HG02973 (cell line): ENCODE results near the gene DKKL1.
"Not testable (repeated sequence)": the region's sequence is repeated elsewhere in the genome, so short reads cannot be mapped to it uniquely, and the experiment has no call there.

ENCODE experiments used
- ATAC-seq: cut with Tn5 transposase; IDR thresholded peaks from one replicate; pipeline ENCODE4 v1.9.1; 2021; ENCODE audit warnings: moderate library complexity; ENCODE audit not compliant: unreplicated experiment

DKKL1 gene

GRCh38 chr19:49363268-49364082 lies at the start of gene DKKL1:
Gene DKKL1 (plus strand): TSS chr19:49363877. CDS start chr19:49363999, 122 bp downstream.
- ATAC-seq = peak; percentile 58

GRCh38 chr19:49315111-49315510 lies 48.6 kb upstream of the DKKL1 start:
- no peak for ATAC-seq

- ATAC-seq = no peak
These were observed 47.4 kb upstream of the DKKL1 start for GRCh38 chr19:49316284-49316683.

- no peak for ATAC-seq
These were observed 45.4 kb upstream of the DKKL1 start for GRCh38 chr19:49318296-49318695.

GRCh38 chr19:49324801-49325576 lies 38.7 kb upstream of the DKKL1 start, which contains the start of gene SLC6A16:
Gene SLC6A16 (minus strand): TSS chr19:49325191. CDS start chr19:49311347, 13,844 bp downstream.
- no peak for ATAC-seq

DNA sequence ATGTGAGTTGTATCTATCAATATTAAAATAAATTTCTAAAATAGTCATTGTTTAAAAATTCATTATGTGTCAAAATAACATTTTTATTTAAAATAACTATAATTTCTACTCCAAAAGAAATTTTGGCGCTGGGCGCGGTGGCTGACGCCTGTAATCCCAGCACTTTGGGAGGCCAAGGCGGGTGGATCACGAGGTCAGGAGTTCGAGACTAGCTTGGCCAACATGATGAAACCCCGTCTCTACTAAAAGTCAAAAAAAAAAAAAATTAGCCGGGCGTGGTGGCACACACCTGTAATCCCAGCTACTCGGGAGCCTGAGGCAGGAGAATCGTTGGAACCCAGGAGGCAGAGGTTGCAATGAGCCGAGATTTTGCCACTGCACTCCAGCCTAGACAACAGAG lies 37.9 kb upstream of the DKKL1 start:
- not testable (repeated sequence) for ATAC-seq

DNA sequence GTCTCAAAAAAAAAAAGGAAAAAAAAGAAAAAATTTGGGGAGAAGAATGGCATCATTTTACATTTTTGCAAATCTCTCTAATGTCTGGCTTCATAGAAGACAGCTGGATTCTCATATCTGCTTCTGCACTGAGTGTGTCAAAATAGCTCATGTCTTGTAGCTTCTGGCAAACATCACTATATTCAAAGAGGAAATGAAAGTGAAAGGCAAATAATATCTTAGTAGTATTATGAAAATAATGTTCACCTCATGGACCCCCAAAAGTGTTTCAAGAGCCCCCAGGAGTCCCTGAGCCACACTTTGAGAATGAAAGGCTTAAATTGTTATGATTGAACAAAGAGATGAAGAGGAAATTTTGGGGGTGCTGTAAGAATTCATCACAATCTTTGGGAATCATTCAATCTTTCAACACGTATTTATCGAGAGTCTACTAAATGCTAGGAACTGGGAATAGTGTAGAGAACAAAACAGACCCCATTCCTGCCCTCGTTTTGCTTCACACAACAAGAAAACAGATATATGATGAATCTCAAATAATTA lies 37.4 kb upstream of the DKKL1 start:
- no peak for ATAC-seq

- no peak for ATAC-seq
These were observed 35.7 kb upstream of the DKKL1 start for GRCh38 chr19:49327878-49328544.

DNA sequence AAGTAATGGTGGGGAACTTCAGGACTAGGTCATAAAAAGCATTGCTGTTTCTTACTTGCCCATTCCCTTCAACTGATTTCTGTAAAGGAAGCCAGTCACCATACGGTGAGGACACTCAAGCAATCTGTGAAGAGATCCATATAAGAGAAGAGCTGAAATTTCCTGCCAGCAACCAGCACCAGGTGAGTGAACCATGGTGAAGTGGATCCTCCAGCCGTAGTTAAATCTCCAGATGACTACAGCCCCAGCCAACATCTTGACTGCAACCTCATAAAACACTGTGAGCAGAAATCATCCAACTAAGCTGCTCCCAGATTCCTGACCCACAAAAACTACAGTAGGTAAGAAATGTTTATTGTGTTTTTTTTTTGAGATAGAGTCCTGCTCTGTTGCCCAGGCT lies 34.9 kb upstream of the DKKL1 start:
- no peak for ATAC-seq

GRCh38 chr19:49331187-49331586 lies 32.5 kb upstream of the DKKL1 start:
- ATAC-seq = not testable (repeated sequence)

DNA sequence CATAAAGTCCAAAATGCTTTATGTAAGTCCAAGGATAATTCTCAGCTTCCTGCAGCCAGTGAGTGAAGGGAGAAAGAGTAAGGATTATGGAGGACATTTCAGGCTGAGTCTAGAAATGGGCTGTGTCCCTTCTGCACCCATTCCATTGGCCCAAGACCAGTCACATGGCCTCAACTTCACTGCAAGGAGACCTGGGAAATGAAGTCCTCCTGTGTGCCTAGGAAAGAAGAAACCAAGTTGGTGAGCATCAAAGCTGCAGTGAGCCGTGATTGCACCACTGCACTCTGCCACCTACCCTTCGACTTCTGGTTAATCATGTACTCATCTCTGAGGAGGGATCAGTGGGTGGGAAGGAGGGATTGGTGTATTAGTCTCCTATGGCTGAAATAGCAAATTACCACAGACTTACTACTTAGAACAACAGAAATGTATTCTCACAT lies 32.0 kb upstream of the DKKL1 start:
- ATAC-seq = peak; percentile 38

- not testable (repeated sequence) for ATAC-seq
These were observed 30.8 kb upstream of the DKKL1 start for GRCh38 chr19:49332691-49333417.

DNA sequence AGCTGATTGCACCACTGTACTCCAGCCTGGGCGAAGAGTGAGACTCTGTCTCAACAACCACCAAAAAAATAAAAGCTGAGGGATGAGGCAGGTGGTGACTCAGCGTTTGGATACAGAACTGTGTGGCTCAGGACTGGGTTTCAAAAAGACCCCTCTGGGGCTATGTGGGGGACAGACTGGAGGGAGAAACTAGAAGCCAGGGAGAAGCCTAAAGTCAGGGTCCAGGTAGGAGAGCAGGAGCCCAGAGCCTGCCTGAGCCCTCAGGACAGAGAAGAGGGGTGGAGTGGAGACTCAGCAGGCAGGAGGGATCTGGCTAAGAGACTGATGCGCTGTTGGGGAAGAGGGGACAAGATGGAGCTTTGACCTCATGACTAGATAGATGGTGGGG lies 30.3 kb upstream of the DKKL1 start:
- no peak for ATAC-seq

- ATAC-seq = peak; percentile 34
These were observed 29.8 kb upstream of the DKKL1 start for GRCh38 chr19:49333811-49334288.

DNA sequence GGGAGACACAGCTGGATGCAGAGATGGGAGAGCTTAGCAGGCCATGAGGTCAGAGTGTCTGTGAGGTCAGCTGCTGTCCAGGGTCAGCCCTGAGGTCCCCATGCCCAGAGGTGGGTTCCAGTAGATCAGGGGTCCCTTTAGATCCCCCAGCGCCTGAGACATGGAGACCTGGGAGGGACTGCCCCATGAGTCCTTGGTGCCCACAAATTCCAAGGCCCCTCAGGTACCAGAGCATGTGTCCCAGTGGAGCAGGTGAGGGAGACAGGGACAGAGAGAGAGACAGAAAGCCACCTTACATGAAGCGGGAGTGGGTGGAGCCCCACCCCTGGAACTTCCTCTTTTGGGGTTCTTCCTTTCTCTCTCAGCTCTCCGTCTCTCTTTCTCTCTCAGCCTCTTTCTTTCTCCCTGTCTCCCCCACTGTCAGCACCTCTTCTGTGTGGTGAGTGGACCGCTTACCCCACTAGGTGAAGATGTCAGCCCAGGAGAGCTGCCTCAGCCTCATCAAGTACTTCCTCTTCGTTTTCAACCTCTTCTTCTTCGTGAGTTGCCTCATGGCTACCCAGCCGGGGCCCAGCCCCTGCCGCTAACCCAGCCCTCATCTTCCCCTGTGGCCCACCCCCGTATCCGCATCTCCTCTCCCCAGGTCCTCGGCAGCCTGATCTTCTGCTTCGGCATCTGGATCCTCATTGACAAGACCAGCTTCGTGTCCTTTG lies 28.4 kb upstream of the DKKL1 start, which contains the start of gene CD37:
CD37 (plus strand) TSS at position 336 of the 713 bp plus-strand sequence; CDS start at position 471, 135 bp downstream.
- no peak for ATAC-seq

DNA sequence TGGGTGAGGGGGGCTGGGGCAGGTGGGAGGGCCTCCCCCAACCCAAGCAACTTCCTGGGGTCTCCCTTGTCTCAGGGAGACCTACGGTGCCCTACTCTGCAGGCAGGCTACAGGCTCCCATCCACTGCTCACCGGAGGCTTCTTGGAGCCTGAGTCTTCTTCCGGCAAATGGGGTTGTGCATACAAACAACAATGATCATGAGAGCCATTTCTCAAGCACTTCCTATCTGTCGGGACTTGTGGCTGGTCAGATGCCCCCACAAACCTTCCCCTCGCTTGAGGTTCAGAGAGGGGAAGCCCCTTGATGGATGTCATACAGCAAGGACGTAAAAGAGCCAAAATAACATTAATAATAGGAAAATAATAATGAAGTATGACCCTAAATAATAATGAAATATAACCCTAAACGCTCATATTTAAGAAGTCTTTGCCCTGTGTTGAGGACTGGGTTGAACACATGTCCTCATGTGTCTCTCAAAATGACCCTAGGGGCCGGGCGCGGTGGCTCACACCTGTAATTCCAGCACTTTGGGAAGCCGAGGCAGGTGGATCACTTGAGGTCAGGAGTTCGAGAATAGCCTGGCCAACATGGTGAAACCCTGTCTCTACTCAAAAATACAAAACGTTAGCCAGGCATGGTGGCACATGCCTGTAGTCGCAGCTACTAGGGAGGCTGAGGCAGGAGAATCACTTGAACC lies 27.7 kb upstream of the DKKL1 start:
- no peak for ATAC-seq

- no peak for ATAC-seq
These were observed 27.0 kb upstream of the DKKL1 start for GRCh38 chr19:49336482-49337266.
